Measurements from ENCODE around the gene COL18A1.

COL18A1 gene

GRCh38 chr21:45464309-45464708, 59.3 kb downstream of the COL18A1 start:
- peaks cover 15% of the 10 kb centered on the region for H3K9me3 Mint-ChIP-seq
- H3K36me3 Mint-ChIP-seq (ENCODE audit: low read depth): no peaks in the 10 kb centered on the region
- no peaks in the 10 kb centered on the region for H3K4me1 Mint-ChIP-seq (ENCODE audit: low read depth)
- no peak overlapping the region for H3K27ac Mint-ChIP-seq
- intact Hi-C loops (cut with micrococcal nuclease): no loop called here
- H3K4me3 Mint-ChIP-seq: no peak overlapping the region
- H3K27me3 Mint-ChIP-seq: peaks cover 46% of the 10 kb centered on the region

- Mint-ChIP-seq H3K9me3 (peaks cover 15% of the 10 kb centered on the region), H3K36me3 (ENCODE audit: low read depth) (no peaks in the 10 kb centered on the region), H3K27ac (no peak overlapping the region), H3K27me3 (peaks cover 46% of the 10 kb centered on the region), H3K4me1 (ENCODE audit: low read depth) (no peaks in the 10 kb centered on the region), H3K4me3 (no peak overlapping the region)
- intact Hi-C loops (cut with micrococcal nuclease): no loop called here
Observed at GRCh38 chr21:45465105-45465504, 60.1 kb downstream of the COL18A1 start.

- H3K9me3 Mint-ChIP-seq: peaks cover 15% of the 10 kb centered on the region
- H3K27ac Mint-ChIP-seq: no peak overlapping the region
- no peaks in the 10 kb centered on the region for H3K36me3 Mint-ChIP-seq (ENCODE audit: low read depth)
- intact Hi-C loops (cut with micrococcal nuclease): no loop called here
- no peak overlapping the region for H3K4me3 Mint-ChIP-seq
- H3K4me1 Mint-ChIP-seq (ENCODE audit: low read depth): no peaks in the 10 kb centered on the region
- H3K27me3 Mint-ChIP-seq: peaks cover 46% of the 10 kb centered on the region
Observed at GRCh38 chr21:45465611-45466329, 60.8 kb downstream of the COL18A1 start.

GRCh38 chr21:45466330-45467220, 61.6 kb downstream of the COL18A1 start:
- no peaks in the 10 kb centered on the region for H3K36me3 Mint-ChIP-seq (ENCODE audit: low read depth)
- no peak overlapping the region for H3K4me3 Mint-ChIP-seq
- H3K4me1 Mint-ChIP-seq (ENCODE audit: low read depth): no peaks in the 10 kb centered on the region
- no peak overlapping the region for H3K27ac Mint-ChIP-seq
- H3K9me3 Mint-ChIP-seq: peaks cover 12% of the 10 kb centered on the region
- H3K27me3 Mint-ChIP-seq: peaks cover 40% of the 10 kb centered on the region
- intact Hi-C loops (cut with micrococcal nuclease): no loop called here

- no peaks in the 10 kb centered on the region for H3K4me1 Mint-ChIP-seq (ENCODE audit: low read depth)
- intact Hi-C loops (cut with micrococcal nuclease): no loop called here
- no peaks in the 10 kb centered on the region for H3K36me3 Mint-ChIP-seq (ENCODE audit: low read depth)
- H3K9me3 Mint-ChIP-seq: peaks cover 4% of the 10 kb centered on the region
- no peak overlapping the region for H3K4me3 Mint-ChIP-seq
- peaks cover 34% of the 10 kb centered on the region for H3K27me3 Mint-ChIP-seq
- no peak overlapping the region for H3K27ac Mint-ChIP-seq
Observed at GRCh38 chr21:45467221-45467779, 62.3 kb downstream of the COL18A1 start.

GRCh38 chr21:45468051-45468970, 63.3 kb downstream of the COL18A1 start:
- Mint-ChIP-seq H3K4me3 (no peak overlapping the region), H3K36me3 (ENCODE audit: low read depth) (no peaks in the 10 kb centered on the region), H3K27me3 (peaks cover 27% of the 10 kb centered on the region), H3K4me1 (ENCODE audit: low read depth) (no peaks in the 10 kb centered on the region), H3K27ac (no peak overlapping the region), H3K9me3 (no peaks in the 10 kb centered on the region)
- intact Hi-C loops (cut with micrococcal nuclease): no loop called here

- Mint-ChIP-seq H3K36me3 (ENCODE audit: low read depth) (no peaks in the 10 kb centered on the region), H3K27ac (no peak overlapping the region), H3K4me1 (ENCODE audit: low read depth) (no peaks in the 10 kb centered on the region), H3K9me3 (no peaks in the 10 kb centered on the region), H3K27me3 (peaks cover 23% of the 10 kb centered on the region), H3K4me3 (no peak overlapping the region)
- intact Hi-C loops (cut with micrococcal nuclease): no loop called here
Observed at GRCh38 chr21:45468971-45469272, 64.0 kb downstream of the COL18A1 start.

- Mint-ChIP-seq H3K9me3 (no peaks in the 10 kb centered on the region), H3K27ac (no peak overlapping the region), H3K4me3 (no peak overlapping the region), H3K27me3 (peaks cover 26% of the 10 kb centered on the region), H3K4me1 (ENCODE audit: low read depth) (no peaks in the 10 kb centered on the region), H3K36me3 (ENCODE audit: low read depth) (no peaks in the 10 kb centered on the region)
- intact Hi-C loops (cut with micrococcal nuclease): no loop called here
Observed at GRCh38 chr21:45469273-45470086, 64.5 kb downstream of the COL18A1 start.

- intact Hi-C loops (cut with micrococcal nuclease): no loop called here
- H3K27ac Mint-ChIP-seq: no peak overlapping the region
- H3K27me3 Mint-ChIP-seq: peaks cover 20% of the 10 kb centered on the region
- no peak overlapping the region for H3K4me3 Mint-ChIP-seq
- no peaks in the 10 kb centered on the region for H3K4me1 Mint-ChIP-seq (ENCODE audit: low read depth)
- H3K36me3 Mint-ChIP-seq (ENCODE audit: low read depth): no peaks in the 10 kb centered on the region
- H3K9me3 Mint-ChIP-seq: no peaks in the 10 kb centered on the region
Observed at GRCh38 chr21:45470087-45470515, 65.1 kb downstream of the COL18A1 start.

GRCh38 chr21:45470773-45471524, 66.0 kb downstream of the COL18A1 start:
- intact Hi-C loops (cut with micrococcal nuclease): no loop called here
- H3K4me1 Mint-ChIP-seq (ENCODE audit: low read depth): no peaks in the 10 kb centered on the region
- peaks cover 13% of the 10 kb centered on the region for H3K27me3 Mint-ChIP-seq
- no peaks in the 10 kb centered on the region for H3K36me3 Mint-ChIP-seq (ENCODE audit: low read depth)
- H3K27ac Mint-ChIP-seq: no peak overlapping the region
- no peaks in the 10 kb centered on the region for H3K9me3 Mint-ChIP-seq
- H3K4me3 Mint-ChIP-seq: no peak overlapping the region

- intact Hi-C loops (cut with micrococcal nuclease): no loop called here
- Mint-ChIP-seq H3K27ac (no peak overlapping the region), H3K36me3 (ENCODE audit: low read depth) (no peaks in the 10 kb centered on the region), H3K9me3 (no peaks in the 10 kb centered on the region), H3K27me3 (peaks cover 13% of the 10 kb centered on the region), H3K4me1 (ENCODE audit: low read depth) (peaks cover 6% of the 10 kb centered on the region), H3K4me3 (no peak overlapping the region)
Observed at GRCh38 chr21:45471525-45472221, 66.7 kb downstream of the COL18A1 start.

Measured in dendritic cell treated with granulocyte-macrophage colony-stimulating factor and Interleukin-4, amounts not matched to agents 40 ng/mL and 50 ng/mL, for 4 days (primary cell).